Spleen (tissue), 7 donors: ENCODE results near the gene MEOX1.

Experiments used
- POLR2A ChIP-seq, 3 donors: fragments of 450-650 bp; IDR thresholded peaks; one replicate each; pipeline ENCODE4 v1.5.1; 2017; ENCODE audit warnings: antibody characterized with exemption in 3 of 3, mild to moderate bottlenecking in 1 of 3
- POLR2AphosphoS5 ChIP-seq, 3 donors: sonication (generic); formaldehyde crosslinking; IDR thresholded peaks; one replicate each; pipeline ENCODE4 v1.5.1; 2017; ENCODE audit warnings: antibody characterized with exemption in 3 of 3
- TF ChIP-seq, protein P1 (sequence below), 11 experiments: fragments of 200-600 bp in 7 of 11; fragments of 450-650 bp in 4 of 11; sonication (generic) in 4 of 11; IDR thresholded peaks in 8 of 11; conservative IDR thresholded peaks in 3 of 11; 1 replicate in 7 of 11; 2 replicates in 4 of 11; pipeline versions ENCODE4 v1.4.0 to v1.8.0; 2016 to 2021; ENCODE audit warnings: antibody characterized with exemption in 11 of 11, inconsistent platforms in 4 of 11, mild to moderate bottlenecking in 1 of 11
- donor health status: DM: no; HTN: no; CAD: no; lungs with moderate emphysema.
- donor health status: DM: no; HTN: no; CAD: no.
- donor health status: DM: no; HTN: no; CAD: no.

DNA sequence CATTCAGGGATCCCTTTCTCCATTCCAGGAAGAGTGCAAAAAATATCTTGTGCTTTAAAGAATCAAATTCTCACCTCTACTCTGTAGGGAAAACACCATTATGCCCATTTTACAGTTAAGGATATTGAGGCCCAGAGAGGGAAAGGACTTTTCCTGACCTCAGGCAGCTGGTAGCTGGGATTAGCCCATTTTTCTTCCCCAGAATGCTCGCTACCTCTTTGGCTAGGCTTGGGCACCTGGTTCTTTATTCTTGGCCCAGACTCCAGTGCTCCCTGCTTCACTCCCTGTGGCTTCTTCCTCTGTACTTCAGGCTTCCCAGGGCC, 45.7 kb downstream of the MEOX1 start:
- no peak for TF ChIP-seq POLR2A (IDR thresholded peaks at IDR 0.05)
- TF ChIP-seq, protein P1, sequence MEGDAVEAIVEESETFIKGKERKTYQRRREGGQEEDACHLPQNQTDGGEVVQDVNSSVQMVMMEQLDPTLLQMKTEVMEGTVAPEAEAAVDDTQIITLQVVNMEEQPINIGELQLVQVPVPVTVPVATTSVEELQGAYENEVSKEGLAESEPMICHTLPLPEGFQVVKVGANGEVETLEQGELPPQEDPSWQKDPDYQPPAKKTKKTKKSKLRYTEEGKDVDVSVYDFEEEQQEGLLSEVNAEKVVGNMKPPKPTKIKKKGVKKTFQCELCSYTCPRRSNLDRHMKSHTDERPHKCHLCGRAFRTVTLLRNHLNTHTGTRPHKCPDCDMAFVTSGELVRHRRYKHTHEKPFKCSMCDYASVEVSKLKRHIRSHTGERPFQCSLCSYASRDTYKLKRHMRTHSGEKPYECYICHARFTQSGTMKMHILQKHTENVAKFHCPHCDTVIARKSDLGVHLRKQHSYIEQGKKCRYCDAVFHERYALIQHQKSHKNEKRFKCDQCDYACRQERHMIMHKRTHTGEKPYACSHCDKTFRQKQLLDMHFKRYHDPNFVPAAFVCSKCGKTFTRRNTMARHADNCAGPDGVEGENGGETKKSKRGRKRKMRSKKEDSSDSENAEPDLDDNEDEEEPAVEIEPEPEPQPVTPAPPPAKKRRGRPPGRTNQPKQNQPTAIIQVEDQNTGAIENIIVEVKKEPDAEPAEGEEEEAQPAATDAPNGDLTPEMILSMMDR (IDR thresholded peaks at IDR 0.05 in 8 of 11, conservative IDR thresholded peaks at IDR 0.05 in 3 of 11) = no peak
- TF ChIP-seq POLR2AphosphoS5 (IDR thresholded peaks at IDR 0.05) = no peak
